DMS79 (cell line): ENCODE measurements around the gene OR10S1.
"Not testable (repeated sequence)": the region's sequence is repeated elsewhere in the genome, so short reads cannot be mapped to it uniquely, and the experiment has no call there.

Source experiments
- DNase-seq: peaks from one replicate; lab custom pipeline; 2025; lab: John Stamatoyannopoulos, UW

The OR10S1 gene

GRCh38 chr11:123977731-123978347 lies at the start of gene OR10S1:
TSS of gene OR10S1 (minus strand) at chr11:123977781. CDS start at chr11:123977664, 117 bp downstream.
- DNase-seq: no peak

- DNase-seq: no peak
These were observed 48.9 kb upstream of the OR10S1 start, which contains the start of gene OR10G8 for GRCh38 chr11:124026498-124026897. TSS of gene OR10G8 (plus strand) at chr11:124026798. CDS start at chr11:124029623, 2,825 bp downstream.

- DNase-seq: not testable (repeated sequence)
These were observed 38.3 kb upstream of the OR10S1 start for GRCh38 chr11:124015837-124016236.

GRCh38 chr11:124012697-124013096 lies 35.1 kb upstream of the OR10S1 start, which contains the start of gene OR10G4:
TSS of gene OR10G4 (plus strand) at chr11:124012997. CDS start at chr11:124015575, 2,578 bp downstream.
- DNase-seq: no peak

- no peak for DNase-seq
These were observed 17.5 kb upstream of the OR10S1 start, which contains the start of gene OR10G6 for GRCh38 chr11:123995119-123995518. TSS of gene OR10G6 (minus strand) at chr11:123995161. CDS start at chr11:123995161, 0 bp downstream.

GRCh38 chr11:123979311-123979710 lies 1.7 kb upstream of the OR10S1 start:
- DNase-seq: no peak

GRCh38 chr11:123976770-123977560 lies 616 bp downstream of the OR10S1 start:
- no peak for DNase-seq

GRCh38 chr11:123973816-123974215 lies 3.8 kb downstream of the OR10S1 start:
- DNase-seq: no peak

GRCh38 chr11:123956752-123957151 lies 20.8 kb downstream of the OR10S1 start:
- no peak for DNase-seq

- no peak for DNase-seq
These were observed 32.4 kb downstream of the OR10S1 start for GRCh38 chr11:123945132-123945531.

GRCh38 chr11:123943738-123944137 lies 33.8 kb downstream of the OR10S1 start, which contains the start of gene OR6T1:
TSS of gene OR6T1 (minus strand) at chr11:123943838. CDS start at chr11:123943838, 0 bp downstream.
- DNase-seq: no peak

GRCh38 chr11:123942413-123942812 lies 35.2 kb downstream of the OR10S1 start:
- DNase-seq: no peak

GRCh38 chr11:123939317-123939716 lies 38.3 kb downstream of the OR10S1 start, which contains the start of gene OR4D5:
TSS of gene OR4D5 (plus strand) at chr11:123939617. CDS start at chr11:123939617, 0 bp downstream.
- no peak for DNase-seq
